ENCODE data around the gene DIAPH1. TPM values are rescaled to one million over a fixed set of nuclear protein-coding genes. Genes with fewer than 3 reads are reported as not detected.
A peak's percentile ranks its signal among the peaks of the same experiment; 100 is the strongest.

Gene DIAPH1
- total RNA-seq, 1 experiment from 2014 or later = 142 TPM

GRCh38 chr5:141523991-141524390, 94.8 kb downstream of the DIAPH1 start:
- peaks cover 15% of the 10 kb centered on the region; the same call in 1 of the 2 replicates for H3K79me2 ChIP-seq (ENCODE audit: insufficient read depth, low read length)
- DNase-seq (ENCODE audit: low read depth, low spot score) (no peak), ATAC-seq (no peak)
- no peaks in the 10 kb centered on the region for H3K9me2 ChIP-seq (ENCODE audit: insufficient read depth)
- no peaks in the 10 kb centered on the region for H3K27me3 ChIP-seq (ENCODE audit: insufficient read depth, low read length)
- ChIA-PET CTCF (interaction anchor here (0.8 to 3.0 kb wide), 9 partner anchors 9 to 301 kb away, joined by 3 to 37 read pairs (median 5); partner anchors contain the start of genes DIAPH1, PCDHB14, PCDHGA10 and PCDHGA11), POLR2A (interaction anchor here (0.8 kb wide), 1 partner anchor 111 kb away, joined by 3 read pairs; the partner anchor contains the start of gene PCDHGA10), RAD21 (ENCODE audit: low non-redundant PET in 1 of 2, low total read pairs in 2 of 2, uncharacterized antibody in 2 of 2, unreplicated experiment in 2 of 2) (interaction anchor here in 1 of 2 experiments (4.0 kb wide), 1 partner anchor 111 kb away, joined by 17 read pairs; the partner anchor contains the start of gene PCDHGA10)
- no TSS peak for BruUV-seq (replicated peaks)
- H3K4me3 ChIP-seq (replicated peaks in 1 of 2; ENCODE audit: low read depth in 1 of 2, low read length in 2 of 2) = no peak overlapping the region
- H3K9me3 ChIP-seq (ENCODE audit: control insufficient read depth in 1 of 2, insufficient read depth in 1 of 2, low read depth in 1 of 2, low read length in 2 of 2) = no peaks in the 10 kb centered on the region
- no peak overlapping the region for H3K4me2 ChIP-seq (ENCODE audit: low read length)
- no peak overlapping the region for H2AFZ ChIP-seq (ENCODE audit: low read depth, low read length, poor library complexity, severe bottlenecking)
- H3K9ac ChIP-seq (ENCODE audit: low read length) = no peak overlapping the region
- TF ChIP-seq CBX3 (IDR thresholded peaks at IDR 0.05; ENCODE audit: low read depth) = no peak
- intact Hi-C loops (cut with micrococcal nuclease) = loop anchor here (1.0 to 2.0 kb wide), 3 partner anchors 33 to 203 kb away; partner anchors contain the start of genes PCDHGA10 and TAF7
- peaks cover 9 to 61% of the 10 kb centered on the region in 2 experiments for H3K36me3 ChIP-seq (ENCODE audit: control insufficient read depth in 1 of 2, insufficient read depth in 2 of 2, low read length in 2 of 2)
- H3K27ac ChIP-seq (ENCODE audit: low read depth, low read length) = no peak overlapping the region
- H3K4me1 ChIP-seq (ENCODE audit: control insufficient read depth in 1 of 2, insufficient read depth in 2 of 2, low read length in 2 of 2) = peaks cover 43 to 62% of the 10 kb centered on the region in 2 experiments
- no peaks in the 10 kb centered on the region for H4K20me1 ChIP-seq (ENCODE audit: insufficient read depth)

- ATAC-seq (no peak), DNase-seq (ENCODE audit: low read depth, low spot score) (no peak)
- no peak for TF ChIP-seq MAX (IDR thresholded peaks at IDR 0.05)
- TF ChIP-seq FOSL1 (IDR thresholded peaks at IDR 0.05; ENCODE audit: low read depth) = no peak
- no peak for TF ChIP-seq RAD21 (IDR thresholded peaks at IDR 0.05; ENCODE audit: low read depth)
- no peak for TF ChIP-seq POLR2AphosphoS5 (IDR thresholded peaks at IDR 0.05; ENCODE audit: low read depth, low read length)
- TF ChIP-seq EZH2 (IDR thresholded peaks at IDR 0.05) = no peak
- no peak for TF ChIP-seq POLR2A (IDR thresholded peaks at IDR 0.05; ENCODE audit: borderline replicate concordance, extremely low read depth, insufficient read depth, insufficient read length)
- TF ChIP-seq SIN3A (IDR thresholded peaks at IDR 0.05; ENCODE audit: low read depth) = no peak
- no peak for TF ChIP-seq JUND (IDR thresholded peaks at IDR 0.05)
- no peak for TF ChIP-seq REST (IDR thresholded peaks at IDR 0.05; ENCODE audit: low read depth)
- no peak for TF ChIP-seq ATF3 (IDR thresholded peaks at IDR 0.05)
- no peak for TF ChIP-seq ZFX (IDR thresholded peaks at IDR 0.05)
- no peak for TF ChIP-seq CBX3 (IDR thresholded peaks at IDR 0.05; ENCODE audit: low read depth)
- no TSS peak for BruUV-seq (replicated peaks)
- Histone ChIP-seq H3K9me3 (ENCODE audit: control insufficient read depth in 1 of 2, insufficient read depth in 1 of 2, low read depth in 1 of 2, low read length in 2 of 2) (no peaks in the 10 kb centered on the region), H2AFZ (ENCODE audit: low read depth, low read length, poor library complexity, severe bottlenecking) (no peak overlapping the region), H3K9ac (ENCODE audit: low read length) (peak overlapping the region; percentile 61), H3K4me3 (replicated peaks in 1 of 2; ENCODE audit: low read depth in 1 of 2, low read length in 2 of 2) (no peak overlapping the region), H3K4me1 (ENCODE audit: control insufficient read depth in 1 of 2, insufficient read depth in 2 of 2, low read length in 2 of 2) (peaks cover 43 to 69% of the 10 kb centered on the region in 2 experiments), H3K27ac (ENCODE audit: low read depth, low read length) (peak overlapping the region; percentile 80), H3K36me3 (ENCODE audit: control insufficient read depth in 1 of 2, insufficient read depth in 2 of 2, low read length in 2 of 2) (peaks cover 9 to 50% of the 10 kb centered on the region in 2 experiments), H3K9me2 (ENCODE audit: insufficient read depth) (no peaks in the 10 kb centered on the region), H3K27me3 (ENCODE audit: insufficient read depth, low read length) (no peaks in the 10 kb centered on the region), H3K79me2 (ENCODE audit: insufficient read depth, low read length) (peaks cover 15% of the 10 kb centered on the region; the same call in 1 of the 2 replicates), H3K4me2 (ENCODE audit: low read length) (peak overlapping the region; percentile 69), H4K20me1 (ENCODE audit: insufficient read depth) (no peaks in the 10 kb centered on the region)
- intact Hi-C loops (cut with micrococcal nuclease) = no loop called here
- ChIA-PET RAD21 (ENCODE audit: low non-redundant PET in 1 of 2, low total read pairs in 2 of 2, uncharacterized antibody in 2 of 2, unreplicated experiment in 2 of 2) (interaction anchor here in 1 of 2 experiments (4.0 kb wide), 1 partner anchor 109 kb away, joined by 17 read pairs; the partner anchor contains the start of gene PCDHGA10), CTCF (interaction anchor here (1.1 to 3.0 kb wide), 11 partner anchors 9 to 330 kb away, joined by 3 to 33 read pairs (median 6); partner anchors contain the start of genes PCDHB10, PCDHGA10, PCDHGA11 and TAF7), POLR2A (interaction anchor here (1.3 kb wide), 1 partner anchor 110 kb away, joined by 4 read pairs; the partner anchor contains the start of gene PCDHGA10)
These were observed 96.5 kb downstream of the DIAPH1 start for GRCh38 chr5:141522301-141522700.

All from HCT116 (cell line).